HG03196 (cell line): Measurements from ENCODE around the gene ZHX3.

Experiments
- ATAC-seq: cut with Tn5 transposase; IDR thresholded peaks from one replicate; pipeline ENCODE4 v1.9.1; 2021; ENCODE audit not compliant: unreplicated experiment

Gene ZHX3

GRCh38 chr20:41304424-41305079 is 13.0 kb downstream of the ZHX3 start:
- no peak for ATAC-seq

GRCh38 chr20:41304002-41304401 is 13.5 kb downstream of the ZHX3 start:
- ATAC-seq, result no peak

GRCh38 chr20:41300886-41301285 is 16.6 kb downstream of the ZHX3 start:
- no peak for ATAC-seq

GRCh38 chr20:41300383-41300782 is 17.1 kb downstream of the ZHX3 start:
- no peak for ATAC-seq

- no peak for ATAC-seq
Measured at GRCh38 chr20:41299899-41300298, 17.6 kb downstream of the ZHX3 start.

GRCh38 chr20:41293269-41294037 is 24.1 kb downstream of the ZHX3 start:
- no peak for ATAC-seq

- no peak for ATAC-seq
Measured at GRCh38 chr20:41290804-41291389, 26.6 kb downstream of the ZHX3 start.

GRCh38 chr20:41287327-41287726 is 30.2 kb downstream of the ZHX3 start:
- ATAC-seq, result no peak

- ATAC-seq, result no peak
Measured at GRCh38 chr20:41286240-41286851, 31.2 kb downstream of the ZHX3 start.

GRCh38 chr20:41279546-41280225 is 37.8 kb downstream of the ZHX3 start:
- ATAC-seq, result no peak

- no peak for ATAC-seq
Measured at GRCh38 chr20:41278936-41279335, 38.6 kb downstream of the ZHX3 start.

GRCh38 chr20:41277049-41277448 is 40.5 kb downstream of the ZHX3 start:
- no peak for ATAC-seq

- ATAC-seq, result no peak
Measured at GRCh38 chr20:41276317-41276751, 41.2 kb downstream of the ZHX3 start.

GRCh38 chr20:41275301-41275731 is 42.2 kb downstream of the ZHX3 start:
- no peak for ATAC-seq

- ATAC-seq, result no peak
Measured at GRCh38 chr20:41274152-41274551, 43.4 kb downstream of the ZHX3 start.

- ATAC-seq, result no peak
Measured at GRCh38 chr20:41273445-41273844, 44.1 kb downstream of the ZHX3 start.

GRCh38 chr20:41272339-41272738 is 45.2 kb downstream of the ZHX3 start:
- ATAC-seq, result no peak

- ATAC-seq, result no peak
Measured at GRCh38 chr20:41268917-41269652, 48.4 kb downstream of the ZHX3 start.

- no peak for ATAC-seq
Measured at GRCh38 chr20:41268402-41268801, 49.1 kb downstream of the ZHX3 start.

GRCh38 chr20:41265938-41266337 is 51.6 kb downstream of the ZHX3 start:
- no peak for ATAC-seq
